ENCODE results near the gene KRTAP3-2. TPM values are rescaled to one million over a fixed set of nuclear protein-coding genes. Genes with fewer than 3 reads are reported as not detected.

The KRTAP3-2 gene
- total RNA-seq, 1 donor = not detected

- no peak for DNase-seq (ENCODE audit: low read depth)
- no peak for TF ChIP-seq CTCF (IDR thresholded peaks at IDR 0.05; ENCODE audit: insufficient read depth, low read length)
- no peak within 1 kb of the TSS for H3K4me3 ChIP-seq (ENCODE audit: low read depth, low read length)
Observed at GRCh38 chr17:40984226-40984625, 15.5 kb downstream of the KRTAP3-2 start, which contains the start of gene KRT40. Gene KRT40, minus strand, starts transcription at chr17:40984326. Its CDS starts 53 bp downstream, at chr17:40984273.

GRCh38 chr17:40981115-40981514 is 18.6 kb downstream of the KRTAP3-2 start:
- DNase-seq (ENCODE audit: low read depth) = no peak
- no peak overlapping the region for H3K4me3 ChIP-seq (ENCODE audit: low read depth, low read length)
- TF ChIP-seq CTCF (IDR thresholded peaks at IDR 0.05; ENCODE audit: insufficient read depth, low read length) = no peak

- no peak overlapping the region for H3K4me3 ChIP-seq (ENCODE audit: low read depth, low read length)
- TF ChIP-seq CTCF (IDR thresholded peaks at IDR 0.05; ENCODE audit: insufficient read depth, low read length) = no peak
- peak; percentile 39 for DNase-seq (ENCODE audit: low read depth)
Observed at GRCh38 chr17:40980596-40980995, 19.1 kb downstream of the KRTAP3-2 start.

GRCh38 chr17:40980117-40980516 is 19.6 kb downstream of the KRTAP3-2 start:
- TF ChIP-seq CTCF (IDR thresholded peaks at IDR 0.05; ENCODE audit: insufficient read depth, low read length) = no peak
- no peak for DNase-seq (ENCODE audit: low read depth)
- H3K4me3 ChIP-seq (ENCODE audit: low read depth, low read length) = no peak overlapping the region

GRCh38 chr17:40978575-40979151 is 21.0 kb downstream of the KRTAP3-2 start:
- no peak for TF ChIP-seq CTCF (IDR thresholded peaks at IDR 0.05; ENCODE audit: insufficient read depth, low read length)
- H3K4me3 ChIP-seq (ENCODE audit: low read depth, low read length) = no peak overlapping the region
- DNase-seq (ENCODE audit: low read depth) = no peak

- no peak for TF ChIP-seq CTCF (IDR thresholded peaks at IDR 0.05; ENCODE audit: insufficient read depth, low read length)
- DNase-seq (ENCODE audit: low read depth) = no peak
Observed at GRCh38 chr17:40975516-40975915, 24.2 kb downstream of the KRTAP3-2 start.

GRCh38 chr17:40974366-40974765 is 25.3 kb downstream of the KRTAP3-2 start:
- TF ChIP-seq CTCF (IDR thresholded peaks at IDR 0.05; ENCODE audit: insufficient read depth, low read length) = no peak
- no peak for DNase-seq (ENCODE audit: low read depth)
- no peak overlapping the region for H3K4me3 ChIP-seq (ENCODE audit: low read depth, low read length)

More at GRCh38 chr17:40975516-40975915, 24.2 kb downstream of the KRTAP3-2 start:
- H3K4me3 ChIP-seq (ENCODE audit: low read depth, low read length) = no peak overlapping the region

Data from fibroblast of the aortic adventitia (primary cell).